ENCODE measurements around the gene SNX10.

- no peak for TF ChIP-seq POLR2AphosphoS5 (IDR thresholded peaks at IDR 0.05)
- TF ChIP-seq, protein P1, sequence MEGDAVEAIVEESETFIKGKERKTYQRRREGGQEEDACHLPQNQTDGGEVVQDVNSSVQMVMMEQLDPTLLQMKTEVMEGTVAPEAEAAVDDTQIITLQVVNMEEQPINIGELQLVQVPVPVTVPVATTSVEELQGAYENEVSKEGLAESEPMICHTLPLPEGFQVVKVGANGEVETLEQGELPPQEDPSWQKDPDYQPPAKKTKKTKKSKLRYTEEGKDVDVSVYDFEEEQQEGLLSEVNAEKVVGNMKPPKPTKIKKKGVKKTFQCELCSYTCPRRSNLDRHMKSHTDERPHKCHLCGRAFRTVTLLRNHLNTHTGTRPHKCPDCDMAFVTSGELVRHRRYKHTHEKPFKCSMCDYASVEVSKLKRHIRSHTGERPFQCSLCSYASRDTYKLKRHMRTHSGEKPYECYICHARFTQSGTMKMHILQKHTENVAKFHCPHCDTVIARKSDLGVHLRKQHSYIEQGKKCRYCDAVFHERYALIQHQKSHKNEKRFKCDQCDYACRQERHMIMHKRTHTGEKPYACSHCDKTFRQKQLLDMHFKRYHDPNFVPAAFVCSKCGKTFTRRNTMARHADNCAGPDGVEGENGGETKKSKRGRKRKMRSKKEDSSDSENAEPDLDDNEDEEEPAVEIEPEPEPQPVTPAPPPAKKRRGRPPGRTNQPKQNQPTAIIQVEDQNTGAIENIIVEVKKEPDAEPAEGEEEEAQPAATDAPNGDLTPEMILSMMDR (IDR thresholded peaks at IDR 0.05): no peak
Measured at GRCh38 chr7:26334166-26334859, 42.7 kb downstream of the SNX10 start.
